Right atrium auricular region (tissue), 2 donors: Measurements from ENCODE around the gene OR6S1. TPM values are rescaled to one million over a fixed set of nuclear protein-coding genes. Genes with fewer than 3 reads are reported as not detected.

Experiments
- DNase-seq: peaks from one replicate; pipeline ENCODE4 v3.0.0-alpha.2; 2019; ENCODE audit warnings: low spot score
- H3K27ac ChIP-seq, 2 donors: fragments of 200-600 bp; sonication (generic); 1 replicate in 1 of 2; 2 replicates in 1 of 2; pipeline ENCODE4 v1.5.1; 2016 to 2019
- H3K27me3 ChIP-seq, 2 donors: fragments of 200-600 bp; sonication (generic); one replicate each; pipeline versions ENCODE4 v1.5.1 to v1.6.0; 2017 to 2019
- H3K36me3 ChIP-seq: fragments of 200-600 bp; sonication (generic); one replicate; pipeline ENCODE4 v1.5.1; 2016
- H3K4me1 ChIP-seq, 2 donors: fragments of 200-600 bp; sonication (generic); one replicate each; pipeline versions ENCODE4 v1.5.1 to v1.6.0; 2017 to 2019
- H3K4me3 ChIP-seq, 2 donors: fragments of 200-600 bp; sonication (generic); 1 replicate in 1 of 2; 2 replicates in 1 of 2; pipeline ENCODE4 v1.5.1; 2017 to 2019; ENCODE audit warnings: mild to moderate bottlenecking in 1 of 2, moderate library complexity in 1 of 2
- H3K9me3 ChIP-seq, 2 donors: fragments of 200-600 bp; sonication (generic); one replicate each; pipeline ENCODE4 v1.5.1; 2019
- CTCF ChIP-seq, 2 donors: fragments of 200-600 bp; sonication (generic); IDR thresholded peaks; one replicate each; pipeline ENCODE4 v1.5.1; 2019; ENCODE audit warnings: antibody characterized with exemption in 2 of 2
- total RNA-seq, 2 donors: library from RNA; depleted of rRNA; stranded (reverse); fragments of >200 nt; gene quantifications; one replicate each; pipeline ENCODE4 v1.1.0, GENCODE V29; 2016

Gene OR6S1
- total RNA-seq, 2 donors from 2014 or later: not detected

GRCh38 chr14:20611277-20611676 is 30.2 kb downstream of the OR6S1 start:
- Histone ChIP-seq H3K27ac (no peak overlapping the region), H3K27me3 (no peaks in the 10 kb centered on the region), H3K4me1 (peaks cover 0 to 22% of the 10 kb centered on the region in 2 donors), H3K36me3 (no peaks in the 10 kb centered on the region), H3K4me3 (no peak overlapping the region), H3K9me3 (no peaks in the 10 kb centered on the region)
- no peak for TF ChIP-seq CTCF (IDR thresholded peaks at IDR 0.05)
- no peak for DNase-seq

GRCh38 chr14:20610002-20610765 is 31.3 kb downstream of the OR6S1 start:
- H3K4me1 ChIP-seq: peaks cover 0 to 22% of the 10 kb centered on the region in 2 donors
- H3K36me3 ChIP-seq: no peaks in the 10 kb centered on the region
- H3K9me3 ChIP-seq: no peaks in the 10 kb centered on the region
- peak overlapping the region; percentile 86 to 92 for H3K4me3 ChIP-seq
- peak overlapping the region; percentile 79 to 82 for H3K27ac ChIP-seq
- DNase-seq: peak; percentile 81
- H3K27me3 ChIP-seq: no peaks in the 10 kb centered on the region
- TF ChIP-seq CTCF (IDR thresholded peaks at IDR 0.05): no peak

GRCh38 chr14:20609215-20610001 is 32.1 kb downstream of the OR6S1 start:
- H3K9me3 ChIP-seq: no peaks in the 10 kb centered on the region
- DNase-seq: peak; percentile 91
- TF ChIP-seq CTCF (IDR thresholded peaks at IDR 0.05): peak; percentile 87 to 95
- no peaks in the 10 kb centered on the region for H3K27me3 ChIP-seq
- H3K27ac ChIP-seq: peak overlapping the region; percentile 79 to 82
- H3K4me3 ChIP-seq: peak overlapping the region; percentile 86 to 92
- peaks cover 0 to 18% of the 10 kb centered on the region in 2 donors for H3K4me1 ChIP-seq
- no peaks in the 10 kb centered on the region for H3K36me3 ChIP-seq

- no peak overlapping the region for H3K4me3 ChIP-seq
- no peak overlapping the region for H3K27ac ChIP-seq
- H3K27me3 ChIP-seq: no peaks in the 10 kb centered on the region
- no peak for TF ChIP-seq CTCF (IDR thresholded peaks at IDR 0.05)
- H3K36me3 ChIP-seq: no peaks in the 10 kb centered on the region
- H3K4me1 ChIP-seq: peaks cover 0 to 11% of the 10 kb centered on the region in 2 donors
- H3K9me3 ChIP-seq: no peaks in the 10 kb centered on the region
- DNase-seq: no peak
Measured at GRCh38 chr14:20608383-20609110, 32.9 kb downstream of the OR6S1 start.

- no peak overlapping the region for H3K4me3 ChIP-seq
- no peak for DNase-seq
- H3K36me3 ChIP-seq: no peaks in the 10 kb centered on the region
- no peaks in the 10 kb centered on the region for H3K9me3 ChIP-seq
- peaks cover 0 to 11% of the 10 kb centered on the region in 2 donors for H3K4me1 ChIP-seq
- TF ChIP-seq CTCF (IDR thresholded peaks at IDR 0.05): no peak
- H3K27me3 ChIP-seq: no peaks in the 10 kb centered on the region
- H3K27ac ChIP-seq: no peak overlapping the region
Measured at GRCh38 chr14:20607617-20608016, 33.9 kb downstream of the OR6S1 start.
